DOHH2 (cell line): ENCODE data around the gene FFAR3.
"Not testable (repeated sequence)": the region's sequence is repeated elsewhere in the genome, so short reads cannot be mapped to it uniquely, and the experiment has no call there.

Experiments
- H3F3A ChIP-seq: fragments of 200-600 bp; sonication (generic), shearing (Covaris generic); 2 replicates; pipeline ENCODE4 v1.6.0; 2016; ENCODE audit warnings: antibody characterized with exemption, mild to moderate bottlenecking; ENCODE audit not compliant: control insufficient read depth, insufficient read depth
- H3K27ac ChIP-seq: fragments of 200-600 bp; sonication (generic); 2 replicates; pipeline ENCODE4 v1.5.1; 2014; ENCODE audit warnings: low read depth, mild to moderate bottlenecking, low read length, moderate library complexity
- H3K27me3 ChIP-seq: fragments of 200-600 bp; sonication (generic); 2 replicates; pipeline ENCODE4 v1.6.1; 2014; ENCODE audit warnings: mild to moderate bottlenecking, low read length, mixed read lengths; ENCODE audit not compliant: control insufficient read depth
- H3K36me3 ChIP-seq: fragments of 200-600 bp; sonication (generic); 2 replicates; pipeline ENCODE4 v1.6.1; 2014; ENCODE audit warnings: mild to moderate bottlenecking, low read length, moderate library complexity, mixed read lengths; ENCODE audit not compliant: control insufficient read depth
- H3K4me1 ChIP-seq: fragments of 200-600 bp; sonication (generic); 2 replicates; pipeline ENCODE4 v1.6.1; 2014; ENCODE audit warnings: mild to moderate bottlenecking, low read length, mixed read lengths; ENCODE audit not compliant: control insufficient read depth
- H3K4me2 ChIP-seq: fragments of 200-600 bp; sonication (generic); 2 replicates; pipeline ENCODE4 v1.6.0; 2014; ENCODE audit warnings: mild to moderate bottlenecking, low read length, moderate library complexity
- H3K4me3 ChIP-seq: fragments of 200-600 bp; sonication (generic); 2 replicates; pipeline ENCODE4 v1.5.1; 2014; ENCODE audit warnings: mild to moderate bottlenecking, low read length, mixed read lengths
- H3K79me2 ChIP-seq: fragments of 200-600 bp; sonication (generic); 2 replicates; pipeline ENCODE4 v1.6.1; 2014; ENCODE audit warnings: mild to moderate bottlenecking, low read length, mixed read lengths; ENCODE audit not compliant: control insufficient read depth
- H3K9me2 ChIP-seq: fragments of 200-600 bp; sonication (generic); replicated peaks from 2 replicates; pipeline ENCODE4 v1.6.1; 2014; ENCODE audit warnings: mild to moderate bottlenecking, low read length, mixed read lengths; ENCODE audit not compliant: control insufficient read depth
- H3K9me3 ChIP-seq: fragments of 200-600 bp; sonication (generic); 2 replicates; pipeline ENCODE4 v1.6.1; 2014; ENCODE audit warnings: antibody characterized with exemption, low read length, mixed read lengths; ENCODE audit not compliant: control insufficient read depth, insufficient read depth
- H4K20me1 ChIP-seq: fragments of 200-600 bp; sonication (generic); 2 replicates; pipeline ENCODE4 v1.6.0; 2014; ENCODE audit warnings: low read depth, mild to moderate bottlenecking, antibody characterized with exemption, low read length, moderate library complexity; ENCODE audit not compliant: control insufficient read depth, insufficient read depth
- CTCF ChIP-seq: fragments of 200-600 bp; sonication (generic); IDR thresholded peaks from one replicate; pipeline ENCODE4 v1.5.1; 2014; ENCODE audit warnings: antibody characterized with exemption, mild to moderate bottlenecking, low read depth, low read length; ENCODE audit not compliant: poor library complexity, severe bottlenecking
- EZH2phosphoT487 ChIP-seq: fragments of 200-600 bp; sonication (generic); IDR thresholded peaks from 2 replicates; pipeline ENCODE4 v1.6.1; 2017; ENCODE audit warnings: borderline replicate concordance, mild to moderate bottlenecking, antibody characterized with exemption, low read length, moderate library complexity, mixed read lengths

Gene FFAR3

GRCh38 chr19:35400773-35401100 is 42.5 kb downstream of the FFAR3 start:
- Histone ChIP-seq H3K4me1 (0 out of 2 replicates have a peak, but pooled peaks cover 1% of the 10 kb centered on the region), H3K36me3 (no peaks in the 10 kb centered on the region), H3F3A (no peaks in the 10 kb centered on the region), H3K27me3 (peaks cover 19% of the 10 kb centered on the region), H3K4me2 (no peak overlapping the region), H3K27ac (no peak overlapping the region), H3K9me3 (no peaks in the 10 kb centered on the region), H3K9me2 (no peaks in the 10 kb centered on the region), H3K79me2 (no peaks in the 10 kb centered on the region), H4K20me1 (0 out of 2 replicates have a peak, but pooled peaks cover 2% of the 10 kb centered on the region), H3K4me3 (no peak overlapping the region)
- no peak for TF ChIP-seq EZH2phosphoT487
- no peak for TF ChIP-seq CTCF

- not testable (repeated sequence) for H3K4me2 ChIP-seq, H3K27ac ChIP-seq, H4K20me1 ChIP-seq, H3K4me1 ChIP-seq, H3K79me2 ChIP-seq, H3K4me3 ChIP-seq, H3K9me2 ChIP-seq, H3K9me3 ChIP-seq, H3F3A ChIP-seq, H3K36me3 ChIP-seq
- peaks cover 18% of the 10 kb centered on the region for H3K27me3 ChIP-seq
Measured at GRCh38 chr19:35401416-35401815, 43.2 kb downstream of the FFAR3 start.

- H3K27me3 ChIP-seq, result peaks cover 18% of the 10 kb centered on the region
- no peaks in the 10 kb centered on the region for H3K9me2 ChIP-seq
- TF ChIP-seq EZH2phosphoT487 (no peak), CTCF (no peak)
- no peaks in the 10 kb centered on the region for H3K36me3 ChIP-seq
- H3K4me1 ChIP-seq, result 0 out of 2 replicates have a peak, but pooled peaks cover 3% of the 10 kb centered on the region
- H3K27ac ChIP-seq, result no peak overlapping the region
- H3K79me2 ChIP-seq, result no peaks in the 10 kb centered on the region
- H3K4me2 ChIP-seq, result no peak overlapping the region
- H4K20me1 ChIP-seq, result 0 out of 2 replicates have a peak, but pooled peaks cover 2% of the 10 kb centered on the region
- H3K9me3 ChIP-seq, result no peaks in the 10 kb centered on the region
- H3K4me3 ChIP-seq, result no peak overlapping the region
- no peaks in the 10 kb centered on the region for H3F3A ChIP-seq
Measured at GRCh38 chr19:35403116-35403760, 45.0 kb downstream of the FFAR3 start.

GRCh38 chr19:35404879-35405622 is 46.8 kb downstream of the FFAR3 start:
- Histone ChIP-seq H3K4me1 (0 out of 2 replicates have a peak, but pooled peaks cover 3% of the 10 kb centered on the region), H3K27me3 (peaks cover 26% of the 10 kb centered on the region), H3K36me3 (no peaks in the 10 kb centered on the region), H4K20me1 (0 out of 2 replicates have a peak, but pooled peaks cover 2% of the 10 kb centered on the region), H3F3A (no peaks in the 10 kb centered on the region), H3K27ac (no peak overlapping the region), H3K9me2 (no peaks in the 10 kb centered on the region), H3K4me2 (no peak overlapping the region), H3K9me3 (no peaks in the 10 kb centered on the region), H3K79me2 (no peaks in the 10 kb centered on the region), H3K4me3 (no peak overlapping the region)
- TF ChIP-seq CTCF (no peak), EZH2phosphoT487 (no peak)
